GM23248 (cell line): ENCODE measurements around the gene FBXO47.

Experiments used
- EZH2 ChIP-seq: fragments of 200-600 bp; sonication (generic); IDR thresholded peaks from 2 replicates; pipeline ENCODE4 v1.6.1; 2018; ENCODE audit warnings: antibody characterized with exemption, mild to moderate bottlenecking; ENCODE audit not compliant: insufficient read depth, poor library complexity, severe bottlenecking
- EZH2phosphoT487 ChIP-seq: fragments of 200-600 bp; sonication (generic); IDR thresholded peaks from 2 replicates; pipeline ENCODE4 v1.6.1; 2018; ENCODE audit warnings: antibody characterized with exemption, moderate library complexity, mild to moderate bottlenecking, low read depth; ENCODE audit not compliant: insufficient read depth

DNA sequence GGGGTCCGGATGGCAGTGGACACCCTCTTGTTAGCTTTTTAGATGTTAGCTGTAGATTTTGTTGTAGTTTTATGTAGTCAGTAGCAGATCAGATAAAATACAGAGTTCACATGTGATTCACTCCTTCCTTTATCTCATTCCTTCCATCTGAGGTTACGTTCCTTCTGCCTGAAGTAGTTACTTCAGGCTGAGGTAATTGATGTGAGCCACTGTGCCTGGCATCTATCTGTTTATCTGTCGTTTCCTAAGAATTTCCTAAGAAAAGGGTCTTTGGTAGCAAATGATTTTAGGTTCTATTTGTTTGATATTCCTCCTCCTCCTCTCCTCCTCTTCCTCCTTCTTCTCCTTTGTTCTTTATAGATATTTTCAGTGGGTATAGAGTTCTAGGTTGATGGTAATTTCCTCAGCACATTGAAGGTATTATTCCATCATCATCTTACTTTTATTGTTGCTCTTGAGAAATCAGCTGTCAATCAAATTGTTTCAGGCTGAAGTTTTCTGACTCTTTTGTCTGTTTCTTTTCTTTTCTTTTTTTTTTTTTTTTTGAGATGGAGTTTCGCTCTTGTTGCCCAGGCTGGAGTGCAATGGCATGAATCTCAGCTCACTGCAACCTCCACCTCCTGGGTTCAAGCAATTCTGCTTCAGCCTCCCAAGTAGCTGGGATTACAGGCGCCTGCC lies 29.6 kb upstream of the FBXO47 start:
- TF ChIP-seq EZH2, result no peak
- no peak for TF ChIP-seq EZH2phosphoT487
